Measurements from ENCODE around the gene UGT1A10.
"Not testable (repeated sequence)": the region's sequence is repeated elsewhere in the genome, so short reads cannot be mapped to it uniquely, and the experiment has no call there.

Gene UGT1A10

DNA sequence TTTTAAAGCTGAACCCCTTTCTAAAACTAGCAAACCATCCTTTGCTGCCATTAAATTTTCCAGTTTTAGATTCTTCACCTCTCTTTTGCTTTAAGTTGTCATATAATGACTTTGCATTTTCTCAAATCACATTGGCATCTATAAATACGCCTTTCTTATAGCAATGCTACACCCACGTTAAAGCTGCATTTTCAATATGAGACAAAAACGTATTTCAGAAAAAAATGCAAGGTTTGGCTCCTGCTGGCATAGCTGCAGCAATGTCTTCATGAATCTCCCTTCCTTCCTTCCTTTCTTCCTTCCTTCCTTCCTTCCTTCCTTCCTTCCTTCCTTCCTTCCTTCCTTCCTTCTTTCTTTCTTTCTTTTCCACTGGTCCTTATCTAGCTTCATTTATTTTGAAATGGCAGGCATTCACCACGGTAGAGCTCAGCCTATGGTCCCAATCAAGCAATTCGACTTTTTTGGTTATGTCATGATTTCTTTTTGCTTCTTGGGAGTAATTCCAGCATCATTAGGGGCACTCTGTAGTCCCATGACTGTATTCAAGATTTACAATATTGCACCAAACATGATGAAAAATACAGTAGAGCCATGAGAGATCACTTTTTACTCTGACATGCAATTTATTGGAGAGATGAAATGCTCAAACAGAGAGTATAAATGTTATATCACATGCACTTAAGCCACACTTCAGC, 8.8 kb upstream of the UGT1A10 start:
- no peaks in the 10 kb centered on the region for H3K36me3 Mint-ChIP-seq (ENCODE audit: insufficient read depth)
- no peak overlapping the region for H3K4me3 Mint-ChIP-seq
- H3K9me3 Mint-ChIP-seq, result peaks cover 0 to 8% of the 10 kb centered on the region in 2 donors
- peaks cover 57 to 61% of the 10 kb centered on the region in 2 donors for H3K27me3 Mint-ChIP-seq
- no peak overlapping the region for H3K27ac Mint-ChIP-seq
- DNase-seq, result no peak
- no peaks in the 10 kb centered on the region for H3K4me1 Mint-ChIP-seq (ENCODE audit: low read depth in 2 of 2)
- ATAC-seq (replicated peaks), result no peak

DNA sequence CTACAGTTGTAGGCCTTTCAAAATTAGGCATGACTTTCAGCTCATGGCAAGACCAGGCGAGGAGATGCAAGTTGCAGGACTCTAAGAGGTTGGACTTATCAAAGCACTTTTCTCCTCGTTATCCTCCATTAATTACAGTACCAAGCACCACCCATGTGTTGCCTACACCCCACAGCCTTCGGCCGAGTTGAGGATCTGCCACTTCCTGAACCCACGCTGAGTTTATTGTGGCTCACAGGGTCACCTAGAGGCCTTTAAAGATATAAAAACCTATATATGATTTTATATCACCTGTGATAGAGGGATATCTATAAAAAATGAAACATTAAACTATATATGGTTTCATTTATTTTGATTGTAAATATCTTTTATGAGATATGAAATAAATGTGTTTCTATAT, 2.6 kb downstream of the UGT1A10 start:
- Mint-ChIP-seq H3K4me1 (ENCODE audit: low read depth in 2 of 2) (no peaks in the 10 kb centered on the region), H3K27ac (no peak overlapping the region), H3K36me3 (ENCODE audit: insufficient read depth) (no peaks in the 10 kb centered on the region), H3K9me3 (no peaks in the 10 kb centered on the region), H3K4me3 (no peak overlapping the region), H3K27me3 (peaks cover 49 to 50% of the 10 kb centered on the region in 2 donors)
- no peak for DNase-seq
- ATAC-seq (replicated peaks), result no peak

DNA sequence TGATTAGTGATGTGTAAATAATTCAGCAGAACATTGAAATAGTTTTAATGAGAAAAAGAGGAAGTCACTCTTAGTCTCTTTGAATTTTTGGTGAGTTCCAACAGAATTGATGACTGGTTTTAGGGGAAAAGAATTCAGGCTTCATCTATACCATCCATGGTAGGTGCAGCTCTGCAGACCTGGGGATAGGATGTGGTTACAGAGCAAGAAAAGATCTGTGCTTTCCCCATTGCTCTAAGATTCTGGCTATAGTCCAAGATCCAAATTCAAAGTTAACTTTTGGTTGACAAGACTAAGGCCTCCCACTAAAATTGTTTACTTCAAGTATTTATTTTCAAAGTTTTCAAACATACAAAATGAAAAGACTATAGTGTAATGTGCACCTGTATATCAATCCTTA, 3.6 kb downstream of the UGT1A10 start:
- no peak for DNase-seq
- no peak for ATAC-seq (replicated peaks)
- Mint-ChIP-seq H3K9me3 (no peaks in the 10 kb centered on the region), H3K36me3 (ENCODE audit: insufficient read depth) (no peaks in the 10 kb centered on the region), H3K4me3 (no peak overlapping the region), H3K27me3 (peaks cover 45 to 49% of the 10 kb centered on the region in 2 donors), H3K4me1 (ENCODE audit: low read depth in 2 of 2) (no peaks in the 10 kb centered on the region), H3K27ac (no peak overlapping the region)

DNA sequence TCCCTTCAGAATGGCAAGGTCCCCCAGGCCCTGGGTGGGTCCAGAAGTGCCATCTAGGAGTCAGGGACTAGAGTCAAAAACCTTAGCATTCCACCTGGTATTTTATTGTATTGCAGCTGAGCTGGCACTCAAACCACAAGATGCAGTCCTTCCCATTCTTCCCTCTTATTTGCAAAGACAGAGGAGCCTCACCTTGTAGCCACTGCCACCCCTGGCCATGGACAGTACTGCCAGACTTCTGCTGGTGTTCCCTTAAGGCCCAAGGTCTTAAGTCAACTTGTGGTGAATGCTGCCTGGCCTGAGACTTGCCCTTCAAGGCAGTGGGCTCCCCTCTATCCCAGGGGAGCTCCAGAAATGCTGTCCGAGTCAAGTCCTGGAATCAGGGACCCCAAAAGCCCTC, 6.9 kb downstream of the UGT1A10 start:
- no peak for ATAC-seq (replicated peaks)
- Mint-ChIP-seq H3K36me3 (ENCODE audit: insufficient read depth) (no peaks in the 10 kb centered on the region), H3K4me3 (no peak overlapping the region), H3K27ac (no peak overlapping the region), H3K27me3 (peaks cover 49 to 58% of the 10 kb centered on the region in 2 donors), H3K4me1 (ENCODE audit: low read depth in 2 of 2) (no peaks in the 10 kb centered on the region), H3K9me3 (peaks cover 0 to 5% of the 10 kb centered on the region in 2 donors)
- DNase-seq, result no peak

DNA sequence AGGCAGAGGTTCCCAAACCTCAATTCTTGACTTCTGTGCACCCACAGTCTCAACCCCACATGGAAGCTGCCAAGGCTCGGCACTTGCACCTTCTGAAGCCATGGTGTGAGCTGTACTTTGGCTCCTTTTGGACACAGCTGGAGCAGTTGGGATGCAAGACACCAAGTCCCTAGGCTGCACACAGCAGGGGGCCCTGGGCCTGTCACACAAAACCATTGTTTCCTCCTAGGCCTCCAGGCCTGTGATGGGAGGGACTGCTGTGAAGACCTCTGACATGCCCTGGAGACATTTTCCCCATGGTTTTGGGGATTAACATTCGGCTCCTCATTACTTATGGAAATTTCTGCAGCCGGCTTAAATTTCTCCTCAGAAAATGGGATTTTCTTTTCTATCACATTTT, 9.8 kb downstream of the UGT1A10 start:
- H3K27ac Mint-ChIP-seq; H3K36me3 Mint-ChIP-seq (ENCODE audit: insufficient read depth); H3K9me3 Mint-ChIP-seq; H3K4me1 Mint-ChIP-seq (ENCODE audit: low read depth in 2 of 2); H3K4me3 Mint-ChIP-seq; DNase-seq; ATAC-seq (replicated peaks): not testable (repeated sequence)
- peaks cover 49 to 65% of the 10 kb centered on the region in 2 donors for H3K27me3 Mint-ChIP-seq

DNA sequence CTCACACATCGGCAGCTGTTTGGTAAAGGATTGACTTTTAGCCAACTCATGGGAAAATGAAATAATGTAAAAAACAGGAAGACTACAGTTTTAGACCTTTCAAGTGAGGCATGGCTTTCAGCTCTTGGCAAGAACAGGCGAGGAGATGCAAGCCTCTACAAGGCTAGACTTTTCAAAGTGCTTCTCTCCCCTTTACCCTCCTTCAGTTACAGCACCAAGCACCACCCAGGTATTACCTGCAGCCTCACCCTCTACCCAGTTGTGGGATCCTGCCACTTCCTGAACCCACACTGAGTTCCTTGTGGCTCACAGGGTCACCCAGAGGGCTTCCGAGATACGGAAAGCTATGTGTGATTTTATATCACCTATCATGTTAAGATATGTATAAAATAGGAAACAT, 14.7 kb downstream of the UGT1A10 start:
- peaks cover 0 to 2% of the 10 kb centered on the region in 2 donors for H3K4me1 Mint-ChIP-seq (ENCODE audit: low read depth in 2 of 2)
- peaks cover 43 to 61% of the 10 kb centered on the region in 2 donors for H3K27me3 Mint-ChIP-seq
- H3K36me3 Mint-ChIP-seq (ENCODE audit: insufficient read depth), result no peaks in the 10 kb centered on the region
- ATAC-seq (replicated peaks) (no peak), DNase-seq (no peak)
- H3K27ac Mint-ChIP-seq, result no peak overlapping the region
- H3K9me3 Mint-ChIP-seq, result peaks cover 0 to 5% of the 10 kb centered on the region in 2 donors
- H3K4me3 Mint-ChIP-seq, result no peak overlapping the region

DNA sequence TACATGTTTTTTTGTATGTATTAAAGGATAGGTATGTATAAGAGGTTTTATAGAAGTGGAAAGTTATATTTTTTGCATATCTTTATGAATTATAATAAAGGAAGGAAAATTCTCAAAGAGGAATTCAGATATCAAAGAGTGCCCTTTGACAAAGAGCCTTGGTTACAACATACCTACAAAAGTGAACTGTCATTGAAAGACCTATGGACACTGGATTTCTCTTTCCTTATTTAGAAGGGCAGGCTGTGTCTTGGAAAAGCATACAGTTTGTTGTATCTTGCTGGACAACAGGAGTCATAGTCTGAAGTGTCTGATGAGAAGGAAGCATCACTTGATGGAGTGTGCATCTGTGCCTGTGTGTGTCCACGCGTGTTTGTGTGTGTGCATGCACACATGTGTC, 15.2 kb downstream of the UGT1A10 start:
- Mint-ChIP-seq H3K27me3 (peaks cover 41 to 60% of the 10 kb centered on the region in 2 donors), H3K4me3 (no peak overlapping the region)
- no peak for ATAC-seq (replicated peaks)

DNA sequence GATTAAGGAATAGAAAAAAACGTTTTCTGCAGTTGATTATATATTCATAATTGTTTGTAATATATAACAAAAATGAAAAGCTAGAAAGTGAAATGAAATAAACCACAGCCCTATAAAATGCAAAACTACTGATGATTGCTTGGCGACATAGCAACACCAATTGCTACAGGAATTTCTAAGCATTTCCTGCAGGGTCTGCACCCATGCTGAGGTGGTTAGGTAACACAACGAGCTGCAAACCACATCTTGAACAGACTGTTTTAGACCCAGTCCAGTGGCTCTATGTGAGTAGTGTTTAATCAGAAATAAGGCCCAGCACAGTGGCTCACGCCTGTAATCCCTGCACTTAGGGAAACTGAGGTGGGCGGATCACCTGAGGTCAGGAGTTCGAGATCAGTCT, 18.3 kb downstream of the UGT1A10 start:
- DNase-seq (no peak), ATAC-seq (replicated peaks) (peak; percentile 22)
- Mint-ChIP-seq H3K36me3 (ENCODE audit: insufficient read depth) (no peaks in the 10 kb centered on the region), H3K4me3 (no peak overlapping the region), H3K27ac (peak overlapping the region in 1 of 2 donors; percentile 39), H3K27me3 (peaks cover 40 to 67% of the 10 kb centered on the region in 2 donors), H3K4me1 (ENCODE audit: low read depth in 2 of 2) (peaks cover 0 to 8% of the 10 kb centered on the region in 2 donors), H3K9me3 (no peaks in the 10 kb centered on the region)

More for the DNA sequence above, 15.2 kb downstream of the UGT1A10 start:
- no peaks in the 10 kb centered on the region for H3K36me3 Mint-ChIP-seq (ENCODE audit: insufficient read depth)
- DNase-seq, result no peak
- H3K9me3 Mint-ChIP-seq, result peaks cover 0 to 4% of the 10 kb centered on the region in 2 donors
- no peak overlapping the region for H3K27ac Mint-ChIP-seq
- H3K4me1 Mint-ChIP-seq (ENCODE audit: low read depth in 2 of 2), result peaks cover 0 to 3% of the 10 kb centered on the region in 2 donors

DNA sequence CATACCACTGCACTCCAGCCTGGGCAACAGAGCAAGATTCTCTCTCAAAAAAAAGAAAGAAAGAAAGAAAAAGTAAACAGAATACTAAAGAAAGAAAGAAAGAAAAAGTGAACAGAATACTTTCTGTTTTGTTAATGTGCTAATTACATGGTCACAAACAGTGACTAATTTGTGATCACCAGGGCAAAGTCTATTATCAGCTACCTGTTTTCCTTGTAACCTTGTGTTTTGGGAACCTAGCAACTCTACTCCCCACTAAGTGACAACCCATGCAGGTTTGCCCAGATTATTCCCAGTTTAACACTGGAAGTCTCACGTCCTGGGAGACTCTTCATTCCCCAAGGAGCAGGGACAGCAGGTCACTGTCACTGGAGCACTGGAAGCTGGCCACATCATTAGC, 18.8 kb downstream of the UGT1A10 start:
- H3K36me3 Mint-ChIP-seq (ENCODE audit: insufficient read depth), result no peaks in the 10 kb centered on the region
- no peak for DNase-seq
- H3K27ac Mint-ChIP-seq, result peak overlapping the region in 1 of 2 donors; percentile 39
- no peaks in the 10 kb centered on the region for H3K9me3 Mint-ChIP-seq
- no peak overlapping the region for H3K4me3 Mint-ChIP-seq
- peaks cover 46 to 69% of the 10 kb centered on the region in 2 donors for H3K27me3 Mint-ChIP-seq
- H3K4me1 Mint-ChIP-seq (ENCODE audit: low read depth in 2 of 2), result peaks cover 0 to 8% of the 10 kb centered on the region in 2 donors
- ATAC-seq (replicated peaks), result no peak

DNA sequence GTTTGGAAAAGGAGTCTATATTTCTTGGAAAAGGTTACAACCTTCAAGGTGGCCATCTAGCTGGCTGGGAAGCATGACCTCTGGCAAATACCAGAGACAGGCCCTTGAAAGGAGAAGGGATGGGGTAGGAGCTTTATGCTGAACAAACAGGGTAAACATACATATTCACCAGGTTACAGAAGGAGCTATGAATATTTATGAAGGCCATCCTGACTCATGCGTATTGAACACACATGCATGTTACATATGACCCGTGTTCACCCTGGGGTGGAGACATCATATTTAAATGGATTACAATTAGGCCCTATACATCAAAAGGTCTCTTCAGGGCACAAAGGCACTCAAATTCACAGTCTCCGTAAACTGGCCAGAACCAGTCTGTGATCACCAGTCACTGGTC, 19.7 kb downstream of the UGT1A10 start:
- not testable (repeated sequence) for H3K4me3 Mint-ChIP-seq; H3K36me3 Mint-ChIP-seq (ENCODE audit: insufficient read depth); H3K9me3 Mint-ChIP-seq; DNase-seq; H3K4me1 Mint-ChIP-seq (ENCODE audit: low read depth in 2 of 2); ATAC-seq (replicated peaks); H3K27ac Mint-ChIP-seq
- H3K27me3 Mint-ChIP-seq, result peaks cover 55 to 69% of the 10 kb centered on the region in 2 donors

DNA sequence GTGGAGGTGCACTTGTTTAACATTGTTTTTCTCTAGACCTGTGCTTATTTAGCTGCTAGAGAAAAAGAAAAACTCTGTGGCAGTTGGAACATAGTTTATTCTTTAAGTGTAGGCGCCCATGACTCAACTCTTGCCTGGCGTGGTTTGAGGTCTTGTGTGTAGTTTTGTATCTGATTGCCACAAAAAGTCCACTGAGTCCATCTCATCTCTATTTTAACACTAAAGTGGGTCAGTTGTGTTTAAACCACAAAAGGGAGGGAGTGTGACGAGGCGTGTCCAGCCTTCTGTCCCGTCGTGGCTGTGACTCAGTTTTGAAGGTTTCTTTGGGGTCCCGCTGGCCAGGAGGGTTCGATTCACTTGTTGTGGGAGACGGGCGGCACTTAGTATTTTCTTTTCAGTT, 20.2 kb downstream of the UGT1A10 start:
- Mint-ChIP-seq H3K27ac (no peak overlapping the region), H3K4me3 (no peak overlapping the region), H3K9me3 (no peaks in the 10 kb centered on the region), H3K4me1 (ENCODE audit: low read depth in 2 of 2) (peaks cover 0 to 8% of the 10 kb centered on the region in 2 donors), H3K36me3 (ENCODE audit: insufficient read depth) (no peaks in the 10 kb centered on the region), H3K27me3 (peaks cover 60 to 68% of the 10 kb centered on the region in 2 donors)
- no peak for ATAC-seq (replicated peaks)
- DNase-seq, result no peak

DNA sequence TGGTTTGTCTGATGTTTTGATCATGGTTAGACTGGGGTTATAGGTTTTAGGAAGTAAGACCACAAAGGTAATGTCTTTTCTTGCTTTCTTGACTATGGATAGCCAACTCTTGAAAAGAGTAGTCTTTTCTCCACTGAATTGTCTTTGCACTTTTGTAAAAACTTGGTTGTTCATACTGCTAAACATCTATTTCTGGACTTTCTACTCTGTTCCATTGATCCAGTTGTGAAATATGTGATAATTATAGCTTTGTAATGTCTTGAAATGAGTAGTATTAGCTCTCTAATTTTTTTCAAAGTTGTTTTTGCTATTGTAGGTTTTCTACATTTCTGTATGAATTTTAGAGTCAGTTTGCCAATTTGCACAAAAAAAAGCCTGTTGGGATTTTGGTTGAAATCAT, 22.4 kb downstream of the UGT1A10 start:
- Mint-ChIP-seq H3K4me1 (ENCODE audit: low read depth in 2 of 2) (peaks cover 0 to 8% of the 10 kb centered on the region in 2 donors), H3K9me3 (no peaks in the 10 kb centered on the region), H3K27me3 (peaks cover 54 to 62% of the 10 kb centered on the region in 2 donors), H3K27ac (no peak overlapping the region), H3K4me3 (no peak overlapping the region), H3K36me3 (ENCODE audit: insufficient read depth) (no peaks in the 10 kb centered on the region)
- DNase-seq (no peak), ATAC-seq (replicated peaks) (no peak)

DNA sequence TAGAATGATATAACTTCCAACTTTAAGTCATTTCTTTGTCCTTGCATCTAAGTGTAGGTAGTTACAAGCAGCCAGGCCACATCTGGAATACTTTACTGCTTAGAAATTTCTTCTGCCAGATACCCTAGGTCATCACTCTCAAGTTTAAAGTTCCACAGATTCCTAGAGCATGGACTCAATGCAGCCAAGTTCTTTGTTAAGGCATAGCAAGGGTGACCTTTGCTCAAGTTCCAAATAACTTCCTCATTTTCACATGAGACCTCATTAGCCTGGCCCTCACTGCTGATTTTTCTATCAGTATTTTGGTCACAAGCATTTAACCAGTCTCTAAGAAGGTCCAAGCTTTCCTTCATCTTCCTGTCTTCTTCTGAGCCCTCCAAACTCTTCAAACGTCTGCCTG, 27.7 kb downstream of the UGT1A10 start:
- H3K27me3 Mint-ChIP-seq, result peaks cover 58 to 66% of the 10 kb centered on the region in 2 donors
- ATAC-seq (replicated peaks) (no peak), DNase-seq (no peak)
- no peak overlapping the region for H3K27ac Mint-ChIP-seq
- no peaks in the 10 kb centered on the region for H3K36me3 Mint-ChIP-seq (ENCODE audit: insufficient read depth)
- peaks cover 0 to 2% of the 10 kb centered on the region in 2 donors for H3K9me3 Mint-ChIP-seq
- H3K4me1 Mint-ChIP-seq (ENCODE audit: low read depth in 2 of 2), result no peaks in the 10 kb centered on the region
- no peak overlapping the region for H3K4me3 Mint-ChIP-seq

DNA sequence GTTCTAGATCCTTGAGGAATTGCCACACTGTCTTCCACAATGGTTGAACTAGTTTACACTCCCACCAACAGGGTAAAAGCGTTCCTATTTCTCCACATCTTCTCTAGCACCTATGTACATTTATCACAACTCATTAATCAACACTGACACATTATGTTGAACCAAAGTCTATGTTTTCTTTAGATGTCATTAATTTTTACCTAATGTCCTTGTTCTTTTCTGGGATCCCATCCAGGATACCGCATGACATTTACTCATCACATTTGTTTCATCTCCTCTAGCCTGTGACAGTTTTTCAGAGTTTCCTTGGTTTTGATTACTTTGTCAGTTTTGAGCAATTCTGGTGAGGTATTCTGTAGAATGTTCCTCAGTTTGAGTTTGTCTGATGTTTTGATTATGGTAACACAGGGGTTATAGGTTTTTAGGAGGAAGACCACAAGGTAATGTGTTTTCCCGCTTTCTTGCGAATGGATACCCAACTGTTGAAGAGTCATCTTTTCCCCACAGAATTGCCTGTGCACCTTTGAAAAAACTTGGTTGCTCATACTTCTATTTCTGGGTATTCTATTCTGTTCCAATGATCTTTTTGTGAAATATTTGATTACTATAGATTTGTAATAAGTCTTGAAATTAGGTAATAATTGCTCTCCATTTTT, 32.5 kb downstream of the UGT1A10 start:
- Mint-ChIP-seq H3K36me3 (ENCODE audit: insufficient read depth) (no peaks in the 10 kb centered on the region), H3K9me3 (peaks cover 0 to 2% of the 10 kb centered on the region in 2 donors), H3K4me1 (ENCODE audit: low read depth in 2 of 2) (no peaks in the 10 kb centered on the region), H3K27me3 (peaks cover 56 to 59% of the 10 kb centered on the region in 2 donors), H3K4me3 (no peak overlapping the region), H3K27ac (no peak overlapping the region)
- ATAC-seq (replicated peaks), result no peak
- DNase-seq, result no peak

Data from effector memory CD8-positive, alpha-beta T cell (primary cell).